GM10266 (cell line): Measurements from ENCODE around the gene OSGIN1.
"Not testable (repeated sequence)": the region's sequence is repeated elsewhere in the genome, so short reads cannot be mapped to it uniquely, and the experiment has no call there.

Source experiments
- DNase-seq: peaks from one replicate; pipeline ENCODE4 v3.0.0; 2012; ENCODE audit errors: extremely low spot score
- CTCF ChIP-seq: IDR thresholded peaks from 2 replicates; pipeline ENCODE4 v1.5.1; 2012; ENCODE audit warnings: mild to moderate bottlenecking, low read depth; ENCODE audit not compliant: control insufficient read depth, insufficient read depth; ENCODE audit errors: missing control alignments

The OSGIN1 gene

GRCh38 chr16:83937922-83938885, 14.8 kb upstream of the OSGIN1 start:
- DNase-seq: no peak
- no peak for TF ChIP-seq CTCF

GRCh38 chr16:83939266-83939855, 13.7 kb upstream of the OSGIN1 start:
- DNase-seq: no peak
- no peak for TF ChIP-seq CTCF

DNA sequence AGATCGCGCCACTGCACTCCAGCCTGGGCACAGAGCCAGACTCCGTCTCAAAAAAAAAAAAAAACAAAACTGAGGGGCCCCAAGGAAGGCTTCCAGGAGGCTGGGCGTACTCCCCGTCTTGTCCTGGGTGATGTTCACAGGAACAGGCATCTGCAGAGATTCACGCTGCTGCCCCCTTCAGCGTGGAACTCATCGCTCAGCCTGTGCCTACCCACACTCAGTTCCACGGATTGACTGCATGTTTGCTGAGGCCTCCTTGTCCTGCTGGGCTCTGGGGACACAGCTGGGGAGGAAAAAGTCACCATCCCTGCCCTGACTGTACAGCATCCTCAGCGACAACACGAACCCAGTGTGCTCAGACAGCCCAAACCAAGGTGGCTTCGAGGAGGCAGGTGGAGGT, 12.9 kb upstream of the OSGIN1 start:
- no peak for DNase-seq

GRCh38 chr16:83940630-83941378, 12.2 kb upstream of the OSGIN1 start:
- TF ChIP-seq CTCF: no peak
- DNase-seq: no peak

More for the DNA sequence above, 12.9 kb upstream of the OSGIN1 start:
- TF ChIP-seq CTCF: no peak

DNA sequence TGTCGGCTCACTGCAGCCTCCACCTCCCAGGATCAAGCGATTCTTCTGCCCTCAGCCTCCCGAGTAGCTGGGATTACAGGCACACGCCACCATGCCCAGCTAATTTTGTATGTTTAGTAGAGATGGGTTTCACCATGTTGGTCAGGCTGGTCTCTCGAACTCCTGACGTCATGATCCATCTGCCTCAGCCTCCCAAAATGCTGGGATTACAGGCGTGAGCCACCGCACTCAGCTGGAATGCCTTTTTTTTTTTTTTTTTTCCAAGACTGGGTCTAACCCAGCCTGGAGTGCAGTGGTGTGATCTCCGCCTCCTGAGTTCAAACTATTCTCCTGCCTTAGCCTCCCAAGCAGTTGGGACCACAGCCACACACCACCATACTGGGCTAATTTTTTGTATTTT, 11.5 kb upstream of the OSGIN1 start:
- DNase-seq: not testable (repeated sequence)

DNA sequence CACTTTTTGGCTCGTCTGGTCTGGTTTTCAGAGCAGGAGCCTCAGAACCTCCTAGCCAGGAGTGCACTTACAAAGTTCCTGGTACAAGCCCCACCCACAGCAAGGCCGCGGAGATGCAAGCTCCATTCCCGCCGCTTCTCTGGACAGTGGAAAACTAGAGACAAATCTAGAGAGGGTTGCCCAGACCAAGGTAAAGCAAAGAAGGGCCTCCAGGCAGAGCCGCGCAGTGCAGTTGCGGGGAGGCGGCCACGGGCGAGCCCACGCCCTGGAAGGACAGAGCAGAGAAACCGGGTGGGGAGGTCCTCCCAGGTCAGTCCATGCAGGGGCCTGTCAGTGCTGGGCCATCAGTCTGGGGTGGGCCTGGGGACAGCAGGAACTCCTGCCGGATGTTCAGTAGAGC, 11.0 kb upstream of the OSGIN1 start:
- DNase-seq: no peak
- TF ChIP-seq CTCF: no peak

GRCh38 chr16:83942815-83943515, 10.1 kb upstream of the OSGIN1 start:
- TF ChIP-seq CTCF: no peak
- no peak for DNase-seq
